ENCODE results near the gene DCTN4. TPM values are rescaled to one million over a fixed set of nuclear protein-coding genes. Genes with fewer than 3 reads are reported as not detected.

The DCTN4 gene
- total RNA-seq, 4 donors from 2014 or later: 48.5 to 59.7 (median 49.3) TPM

GRCh38 chr5:150778517-150779396 lies 19.9 kb upstream of the DCTN4 start, which contains the start of gene SMIM3:
SMIM3 (plus strand) TSS chr5:150778757; CDS start chr5:150795441, 16,684 bp downstream.
- Histone ChIP-seq H3K4me1 (peaks cover 53 to 57% (median 55%) of the 10 kb centered on the region in 4 donors), H3K36me3 (no peaks in the 10 kb centered on the region), H3K4me3 (peak within 1 kb of the TSS; percentile 60 to 93 (median 75)), H3K27ac (replicated peaks in 1 of 4) (peak within 1 kb of the TSS; percentile 90 to 95 (median 93)), H3K9me3 (no peaks in the 10 kb centered on the region), H3K27me3 (no peaks in the 10 kb centered on the region)
- TF ChIP-seq EP300 (IDR thresholded peaks at IDR 0.05) (no peak), POLR2AphosphoS5 (IDR thresholded peaks at IDR 0.05) (peak; percentile 81 to 93), CTCF (IDR thresholded peaks at IDR 0.05) (peak; percentile 31 to 48 (median 37)), POLR2A (IDR thresholded peaks at IDR 0.05; ENCODE audit: low read depth) (peak; percentile 68)
- 2% methylated on average over 49 of the region's 59 CpGs for WGBS
- DNase-seq (ENCODE audit: extremely low spot score): peak; percentile 94
- intact Hi-C loops (cut with DNase I): no loop called here

DNA sequence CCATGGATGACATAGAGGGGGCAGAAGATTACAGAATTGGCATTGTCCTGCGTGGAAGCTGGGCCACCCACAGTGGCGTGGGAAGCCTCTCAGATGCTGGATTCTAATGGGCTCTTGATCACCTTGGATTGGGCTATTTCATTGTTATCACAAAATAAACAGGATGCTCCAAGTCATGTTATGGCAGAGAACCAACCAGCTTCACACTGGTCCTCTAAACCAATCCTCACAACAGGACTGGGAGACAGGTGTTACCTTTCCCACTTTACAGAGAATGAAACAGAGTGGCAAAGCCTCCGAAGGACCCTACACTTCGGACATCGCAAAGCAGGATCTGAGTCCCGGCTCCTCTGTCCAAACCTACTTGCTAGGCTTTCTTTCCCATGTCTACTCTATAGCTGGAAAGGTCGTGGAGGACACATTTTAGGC lies 19.3 kb upstream of the DCTN4 start:
- WGBS: 22% methylated on average over 7 of the region's 7 CpGs

GRCh38 chr5:150777685-150778084 lies 18.9 kb upstream of the DCTN4 start:
- no peak for TF ChIP-seq POLR2A (IDR thresholded peaks at IDR 0.05; ENCODE audit: low read depth)
- TF ChIP-seq EP300 (IDR thresholded peaks at IDR 0.05): no peak
- no peak for TF ChIP-seq CTCF (IDR thresholded peaks at IDR 0.05)
- no peak for TF ChIP-seq POLR2AphosphoS5 (IDR thresholded peaks at IDR 0.05)
- peaks cover 43 to 46% (median 45%) of the 10 kb centered on the region in 4 donors for H3K4me1 ChIP-seq
- H3K4me3 ChIP-seq: peak overlapping the region; percentile 60 to 93 (median 75)
- WGBS: 55% methylated on average over 3 of the region's 3 CpGs
- intact Hi-C loops (cut with DNase I): no loop called here
- no peaks in the 10 kb centered on the region for H3K27me3 ChIP-seq
- no peak for DNase-seq (ENCODE audit: extremely low spot score)
- H3K9me3 ChIP-seq: no peaks in the 10 kb centered on the region
- H3K27ac ChIP-seq (replicated peaks in 1 of 4): peak overlapping the region; percentile 90 to 95 (median 93)
- no peaks in the 10 kb centered on the region for H3K36me3 ChIP-seq

More for the DNA sequence above, 19.3 kb upstream of the DCTN4 start:
- H3K4me1 ChIP-seq: peaks cover 48 to 50% (median 49%) of the 10 kb centered on the region in 4 donors
- H3K4me3 ChIP-seq: peak overlapping the region; percentile 60 to 93 (median 75)
- DNase-seq (ENCODE audit: extremely low spot score): no peak
- peak overlapping the region; percentile 90 to 95 (median 93) for H3K27ac ChIP-seq (replicated peaks in 1 of 4)
- no peaks in the 10 kb centered on the region for H3K36me3 ChIP-seq
- no peaks in the 10 kb centered on the region for H3K27me3 ChIP-seq
- intact Hi-C loops (cut with DNase I): no loop called here
- TF ChIP-seq CTCF (IDR thresholded peaks at IDR 0.05): no peak
- TF ChIP-seq POLR2A (IDR thresholded peaks at IDR 0.05; ENCODE audit: low read depth): no peak
- no peak for TF ChIP-seq POLR2AphosphoS5 (IDR thresholded peaks at IDR 0.05)
- no peak for TF ChIP-seq EP300 (IDR thresholded peaks at IDR 0.05)
- no peaks in the 10 kb centered on the region for H3K9me3 ChIP-seq

GRCh38 chr5:150774145-150774544 lies 15.3 kb upstream of the DCTN4 start:
- Histone ChIP-seq H3K9me3 (no peaks in the 10 kb centered on the region), H3K27me3 (no peaks in the 10 kb centered on the region), H3K4me3 (no peak overlapping the region), H3K36me3 (no peaks in the 10 kb centered on the region), H3K27ac (replicated peaks in 1 of 4) (no peak overlapping the region), H3K4me1 (peaks cover 8 to 11% (median 10%) of the 10 kb centered on the region in 4 donors)
- no peak for DNase-seq (ENCODE audit: extremely low spot score)
- no peak for TF ChIP-seq POLR2A (IDR thresholded peaks at IDR 0.05; ENCODE audit: low read depth)
- no peak for TF ChIP-seq EP300 (IDR thresholded peaks at IDR 0.05)
- TF ChIP-seq CTCF (IDR thresholded peaks at IDR 0.05): no peak
- TF ChIP-seq POLR2AphosphoS5 (IDR thresholded peaks at IDR 0.05): no peak
- intact Hi-C loops (cut with DNase I): no loop called here
- 79% methylated on average over 1 of the region's 1 CpG for WGBS
